Pulmonary artery endothelial cell (primary cell): Measurements from ENCODE around the gene LRFN2. TPM values are rescaled to one million over a fixed set of nuclear protein-coding genes. Genes with fewer than 3 reads are reported as not detected.

Experiments
- DNase-seq: peaks from one replicate; pipeline ENCODE4 v3.0.0-alpha.2; 2011; ENCODE audit warnings: low read depth, low spot score
- total RNA-seq: library from RNA; depleted of rRNA; stranded (reverse); fragments of >200 nt; gene quantifications from 2 replicates; pipeline ENCODE4 v1.2.3, GENCODE V29; 2014

Gene LRFN2
- total RNA-seq, 1 donor from 2014 or later: not detected

DNA sequence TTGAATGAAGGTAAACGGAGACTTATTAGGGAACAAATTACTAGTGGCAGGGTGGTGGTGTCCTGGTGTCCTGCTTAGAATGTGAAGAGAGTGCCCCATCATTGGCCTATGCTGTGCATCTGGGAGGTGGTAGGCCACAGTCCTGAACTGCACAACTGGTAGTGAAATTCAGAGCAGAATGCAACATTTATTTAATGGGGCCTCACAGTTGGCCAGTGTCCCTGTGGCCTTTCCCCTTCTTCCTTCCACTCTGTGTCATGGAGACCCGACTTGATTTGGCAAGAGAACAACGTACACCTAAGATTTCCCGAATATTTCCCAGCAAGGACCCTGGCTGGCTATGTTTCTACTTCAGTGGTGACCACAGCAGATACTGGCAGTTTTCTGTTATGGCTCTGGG, 206.9 kb downstream of the LRFN2 start:
- DNase-seq: no peak

DNA sequence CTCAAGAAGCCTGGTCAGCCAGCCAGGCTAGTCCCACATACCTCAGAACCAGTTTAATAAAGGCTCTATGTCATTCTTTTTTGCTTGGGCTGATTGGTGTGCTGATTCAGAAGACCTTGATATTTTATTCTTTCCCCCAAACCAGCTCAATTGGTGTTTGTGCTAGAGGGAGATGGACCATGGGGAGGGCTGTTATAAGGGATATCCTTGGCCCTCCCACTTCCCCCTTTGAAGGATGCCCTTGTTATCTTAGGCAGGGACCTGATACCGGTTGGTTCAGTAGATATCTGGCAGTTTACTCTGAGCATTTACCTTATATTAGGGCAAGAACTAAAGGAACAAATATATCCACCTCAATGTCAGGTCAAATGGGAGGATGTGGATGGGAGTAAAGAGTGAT, 207.4 kb downstream of the LRFN2 start:
- no peak for DNase-seq

DNA sequence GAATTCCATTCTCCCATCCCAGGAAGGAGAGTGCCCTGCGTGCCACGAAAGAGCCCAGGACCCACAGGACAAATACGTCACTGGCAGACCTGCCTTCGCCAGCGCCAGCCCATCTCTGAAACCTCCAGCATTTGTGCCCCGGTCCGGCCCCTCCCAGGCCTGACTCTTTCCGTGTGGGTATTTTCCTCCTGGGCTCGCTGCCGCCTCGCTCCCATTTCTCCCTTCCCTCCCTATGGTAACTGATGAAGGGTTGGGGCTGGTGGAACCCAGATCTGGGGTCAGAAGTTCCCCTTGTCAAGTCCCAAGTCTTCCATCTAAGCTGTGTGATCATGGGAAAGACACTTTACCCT, 208.5 kb downstream of the LRFN2 start:
- DNase-seq: no peak

GRCh38 chr6:40378071-40378724, 209.0 kb downstream of the LRFN2 start:
- no peak for DNase-seq

GRCh38 chr6:40377173-40377806, 209.9 kb downstream of the LRFN2 start:
- DNase-seq: no peak

DNA sequence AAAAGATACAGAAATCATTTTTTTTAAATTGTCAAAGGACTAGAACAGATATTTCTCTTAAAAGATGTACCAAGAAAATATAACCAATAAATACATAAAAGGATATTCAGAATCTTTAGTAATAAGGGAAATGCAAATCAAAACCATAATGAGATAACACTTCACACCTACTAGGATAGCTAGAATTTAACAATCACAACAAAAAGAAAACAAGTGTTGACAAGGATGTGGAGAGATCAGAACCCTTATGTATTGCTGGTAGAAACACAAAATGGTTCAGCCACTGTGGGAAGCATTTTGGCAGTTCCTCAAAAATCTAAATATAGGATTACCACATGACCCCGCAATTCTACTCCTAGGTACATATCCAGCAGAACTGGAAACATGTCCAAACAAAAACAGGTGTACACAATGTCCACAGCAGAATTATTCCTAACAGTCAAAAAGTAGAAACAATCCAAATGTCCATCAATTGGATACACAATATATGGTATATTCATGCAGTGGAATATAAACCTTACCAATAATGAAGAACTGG, 211.0 kb downstream of the LRFN2 start:
- DNase-seq: no peak

- DNase-seq: no peak
Observed at GRCh38 chr6:40373267-40373666, 213.9 kb downstream of the LRFN2 start.

GRCh38 chr6:40371621-40372020, 215.5 kb downstream of the LRFN2 start:
- no peak for DNase-seq

- DNase-seq: no peak
Observed at GRCh38 chr6:40371095-40371494, 216.1 kb downstream of the LRFN2 start.

GRCh38 chr6:40369891-40370290, 217.3 kb downstream of the LRFN2 start:
- DNase-seq: no peak

- DNase-seq: no peak
Observed at GRCh38 chr6:40369042-40369441, 218.1 kb downstream of the LRFN2 start.

DNA sequence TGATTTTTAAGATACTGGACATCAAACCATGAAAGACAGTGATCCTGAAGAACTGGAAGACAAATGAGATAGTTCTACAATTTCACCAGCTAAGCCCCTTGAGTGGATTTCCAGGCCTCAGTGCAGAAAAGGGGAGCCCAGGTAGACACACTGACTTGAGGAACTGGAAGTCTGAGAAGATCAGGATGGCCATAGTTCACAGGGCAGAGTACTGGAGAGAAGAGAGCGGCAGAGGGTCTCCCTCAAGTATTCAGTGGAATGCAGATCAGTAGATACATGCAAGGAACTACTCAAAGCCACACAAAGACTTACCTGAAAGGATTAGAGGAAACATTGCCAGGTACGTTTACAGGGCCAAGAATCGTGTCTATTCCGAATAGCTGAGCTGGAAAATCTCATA, 224.3 kb downstream of the LRFN2 start:
- no peak for DNase-seq

DNA sequence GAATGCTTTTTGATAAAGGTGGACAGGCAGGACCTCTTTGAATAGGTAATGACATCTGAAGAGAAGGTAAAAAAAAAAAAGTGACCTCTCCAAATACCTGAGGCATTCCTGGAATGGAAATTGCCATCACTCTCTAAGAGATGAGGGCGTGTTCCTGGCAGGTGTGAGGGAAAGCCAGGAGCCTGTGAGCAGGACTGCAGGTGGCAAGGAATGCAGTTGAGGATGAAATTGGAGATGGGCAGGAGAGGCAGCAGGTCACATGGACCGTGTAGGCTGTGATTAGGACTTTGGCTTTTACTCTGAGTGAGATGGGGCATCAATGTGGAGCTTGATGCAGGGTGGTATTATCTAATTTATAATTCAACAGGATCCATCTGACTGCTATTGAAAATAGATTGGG, 227.4 kb downstream of the LRFN2 start:
- DNase-seq: no peak

DNA sequence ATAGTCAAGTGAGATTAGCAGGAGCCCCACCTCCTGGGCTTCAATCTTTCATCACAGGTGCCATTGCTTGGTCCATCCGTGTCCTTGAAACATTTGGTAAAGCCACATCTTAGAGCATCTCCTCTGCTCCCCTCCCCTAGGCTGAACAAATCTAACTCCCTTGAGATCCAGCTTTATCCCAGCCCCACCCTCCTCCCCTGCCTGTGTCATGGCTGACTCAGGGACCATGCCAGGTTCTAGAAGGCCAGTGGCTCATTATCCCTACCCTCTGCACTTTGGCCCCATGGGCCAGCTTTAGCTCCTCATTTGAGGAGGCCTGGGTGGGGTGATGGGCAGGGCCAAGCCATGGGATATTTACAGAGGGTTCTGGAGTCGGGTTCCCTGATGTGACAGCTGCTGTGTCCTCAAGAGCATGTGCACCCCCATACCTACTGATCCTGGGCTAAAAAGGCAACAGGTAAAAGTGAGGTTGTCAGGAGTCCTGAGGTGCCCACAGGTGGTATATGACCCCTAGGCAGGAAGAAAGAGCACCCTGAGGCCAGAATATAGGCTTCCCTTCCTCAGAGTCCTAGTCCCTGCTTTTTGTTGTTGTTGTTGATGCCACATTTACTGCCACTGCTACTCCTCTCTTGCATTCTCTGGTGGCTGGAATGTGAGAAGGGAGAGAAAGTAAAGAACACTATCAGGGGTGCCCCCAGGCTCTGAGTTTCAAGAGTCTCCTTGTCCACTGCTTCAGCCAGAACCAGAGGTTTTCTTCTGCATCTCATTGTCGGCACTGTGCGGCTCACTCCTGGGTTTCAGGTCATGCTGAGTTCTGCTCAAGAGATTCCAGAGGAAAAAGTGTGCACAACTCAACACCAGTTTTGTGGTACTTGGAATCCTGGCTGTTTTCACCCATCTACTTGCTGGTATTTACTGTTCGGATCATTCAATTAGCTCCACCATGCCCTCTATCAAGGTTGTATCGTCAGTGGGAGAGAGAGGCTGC, 228.4 kb downstream of the LRFN2 start:
- DNase-seq: no peak

DNA sequence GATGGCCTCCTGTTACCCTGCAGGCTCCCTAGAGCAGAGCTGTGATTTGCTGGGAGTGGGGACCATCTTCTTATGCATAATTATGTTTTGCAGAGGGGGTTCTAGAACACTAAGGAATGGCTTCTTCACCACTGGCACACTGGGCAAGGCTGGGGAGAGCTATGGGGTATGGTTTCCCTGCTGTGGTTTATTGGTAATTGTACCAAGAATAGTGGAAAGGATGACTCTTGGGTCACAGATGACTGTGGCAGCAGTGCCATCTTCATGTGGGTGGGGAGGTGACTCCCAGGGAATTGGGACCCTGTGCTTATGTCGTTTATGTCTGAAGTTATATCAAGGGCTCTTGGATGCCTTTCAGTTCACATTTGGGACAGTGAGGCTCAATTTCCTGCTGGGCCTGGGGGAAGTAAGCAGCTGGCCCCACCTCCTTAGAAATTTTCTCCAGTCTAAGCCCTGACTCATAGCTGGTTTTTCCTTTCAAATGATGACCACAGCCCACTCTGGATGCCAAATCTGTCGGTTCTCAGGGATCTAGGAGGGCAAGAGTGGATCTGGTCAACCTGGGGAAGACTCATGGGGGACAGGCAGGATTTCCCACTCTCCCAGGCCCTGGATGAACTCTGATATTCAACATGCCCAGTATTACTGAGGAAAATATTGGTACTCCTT, 230.8 kb downstream of the LRFN2 start:
- DNase-seq: no peak

DNA sequence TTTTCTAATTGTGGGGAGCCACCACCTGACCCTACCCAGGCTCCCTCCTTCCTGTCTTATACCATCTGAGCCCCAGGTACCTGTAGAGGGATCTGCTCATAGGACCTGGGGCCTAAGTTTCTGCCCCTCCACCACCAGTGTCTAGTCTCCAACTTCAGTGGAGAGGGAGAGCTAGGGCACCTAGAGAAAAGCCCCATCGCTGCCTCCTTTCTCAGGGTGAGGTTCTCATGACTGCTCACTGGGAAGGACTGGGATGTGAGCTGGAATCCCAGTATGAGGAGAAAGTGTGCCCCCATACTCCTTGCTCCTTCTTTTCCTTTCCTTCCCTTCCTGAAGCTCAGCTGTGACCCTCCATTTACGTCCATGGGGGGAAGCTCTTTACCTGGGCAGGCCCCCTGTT, 231.6 kb downstream of the LRFN2 start:
- DNase-seq: no peak

GRCh38 chr6:40355066-40355465, 232.1 kb downstream of the LRFN2 start:
- DNase-seq: no peak

GRCh38 chr6:40353967-40354452, 233.2 kb downstream of the LRFN2 start:
- DNase-seq: no peak

- no peak for DNase-seq
Observed at GRCh38 chr6:40353197-40353966, 233.8 kb downstream of the LRFN2 start.

DNA sequence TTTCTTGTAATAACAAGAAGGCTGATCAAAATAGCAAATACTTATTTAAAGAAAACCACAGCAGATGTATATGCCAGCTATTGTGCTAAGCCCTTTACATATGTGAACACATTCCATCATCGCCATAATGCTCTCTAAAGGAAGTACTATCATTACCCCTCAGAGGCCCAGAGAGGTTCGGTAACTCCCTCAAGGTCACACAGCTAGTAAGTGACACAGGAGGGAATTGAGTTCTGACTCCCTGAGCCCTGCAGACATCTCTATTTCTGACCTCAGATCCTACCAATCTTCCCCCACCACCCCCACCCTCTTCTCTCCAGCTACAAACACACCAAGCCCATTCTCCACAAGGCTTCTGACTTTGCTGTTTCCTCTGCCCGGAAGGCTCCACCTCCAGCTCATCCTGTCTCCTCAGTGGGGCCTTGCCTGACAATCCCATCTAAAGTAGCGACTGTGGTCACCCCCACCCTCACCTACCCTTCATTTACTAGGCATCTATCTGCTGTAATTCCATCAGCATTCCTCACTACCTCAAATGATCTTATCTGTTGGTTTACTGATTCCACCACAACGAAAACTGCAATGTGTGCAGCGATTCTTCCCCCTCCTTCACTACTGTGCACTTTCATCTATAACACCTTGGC, 234.5 kb downstream of the LRFN2 start:
- no peak for DNase-seq
